Measurements from ENCODE around the gene DAB1.

Gene DAB1

DNA sequence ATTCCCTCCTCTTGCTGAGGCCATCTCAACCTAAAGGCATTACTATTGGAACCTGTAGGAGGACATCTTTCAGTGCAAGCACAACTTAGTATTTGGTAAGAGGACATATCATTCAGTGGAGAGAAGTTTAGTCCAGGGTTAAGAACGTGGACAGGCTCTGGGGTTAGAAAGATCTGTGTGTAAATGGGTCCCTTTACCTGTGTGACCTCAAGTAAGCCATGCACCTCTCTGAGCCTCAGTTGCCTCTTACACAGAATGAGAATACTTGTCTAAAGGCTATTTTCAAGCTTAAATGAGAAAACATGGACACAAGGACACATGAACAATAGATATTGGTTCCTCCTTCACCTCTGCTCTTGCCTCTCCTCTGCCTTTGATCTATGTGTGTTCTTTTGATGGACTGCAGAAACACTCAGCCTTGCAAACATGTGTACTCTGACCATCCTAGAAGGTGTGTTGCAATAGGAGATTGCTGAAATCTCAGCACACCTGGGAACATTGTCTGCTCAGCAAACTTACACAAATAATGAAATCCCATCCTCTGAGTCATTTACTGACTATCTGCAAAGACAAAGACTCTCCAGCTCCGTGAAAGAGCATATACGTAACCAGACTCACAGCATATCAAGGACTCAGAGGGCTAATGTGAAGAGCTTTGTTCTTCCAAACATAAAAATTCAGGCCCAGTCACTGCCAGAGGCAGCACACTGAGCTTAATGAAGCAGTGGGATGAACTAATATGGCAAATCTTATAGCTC lies 143.8 kb downstream of the DAB1 start:
- no peak overlapping the region for H3K27ac ChIP-seq
- TF ChIP-seq, protein P1, sequence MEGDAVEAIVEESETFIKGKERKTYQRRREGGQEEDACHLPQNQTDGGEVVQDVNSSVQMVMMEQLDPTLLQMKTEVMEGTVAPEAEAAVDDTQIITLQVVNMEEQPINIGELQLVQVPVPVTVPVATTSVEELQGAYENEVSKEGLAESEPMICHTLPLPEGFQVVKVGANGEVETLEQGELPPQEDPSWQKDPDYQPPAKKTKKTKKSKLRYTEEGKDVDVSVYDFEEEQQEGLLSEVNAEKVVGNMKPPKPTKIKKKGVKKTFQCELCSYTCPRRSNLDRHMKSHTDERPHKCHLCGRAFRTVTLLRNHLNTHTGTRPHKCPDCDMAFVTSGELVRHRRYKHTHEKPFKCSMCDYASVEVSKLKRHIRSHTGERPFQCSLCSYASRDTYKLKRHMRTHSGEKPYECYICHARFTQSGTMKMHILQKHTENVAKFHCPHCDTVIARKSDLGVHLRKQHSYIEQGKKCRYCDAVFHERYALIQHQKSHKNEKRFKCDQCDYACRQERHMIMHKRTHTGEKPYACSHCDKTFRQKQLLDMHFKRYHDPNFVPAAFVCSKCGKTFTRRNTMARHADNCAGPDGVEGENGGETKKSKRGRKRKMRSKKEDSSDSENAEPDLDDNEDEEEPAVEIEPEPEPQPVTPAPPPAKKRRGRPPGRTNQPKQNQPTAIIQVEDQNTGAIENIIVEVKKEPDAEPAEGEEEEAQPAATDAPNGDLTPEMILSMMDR (conservative IDR thresholded peaks at IDR 0.05): no peak

- TF ChIP-seq, protein P1 (conservative IDR thresholded peaks at IDR 0.05): no peak
- H3K27ac ChIP-seq: no peak overlapping the region
These were observed 145.3 kb downstream of the DAB1 start for GRCh38 chr1:57278558-57278957.

GRCh38 chr1:57277681-57278080 lies 146.2 kb downstream of the DAB1 start:
- H3K27ac ChIP-seq: no peak overlapping the region
- TF ChIP-seq, protein P1 (conservative IDR thresholded peaks at IDR 0.05): no peak

GRCh38 chr1:57276918-57277317 lies 146.9 kb downstream of the DAB1 start:
- TF ChIP-seq, protein P1 (conservative IDR thresholded peaks at IDR 0.05): no peak
- H3K27ac ChIP-seq: no peak overlapping the region

GRCh38 chr1:57272601-57273000 lies 151.3 kb downstream of the DAB1 start:
- H3K27ac ChIP-seq: no peak overlapping the region
- TF ChIP-seq, protein P1 (conservative IDR thresholded peaks at IDR 0.05): no peak

- TF ChIP-seq, protein P1 (conservative IDR thresholded peaks at IDR 0.05): no peak
- H3K27ac ChIP-seq: no peak overlapping the region
These were observed 151.7 kb downstream of the DAB1 start for GRCh38 chr1:57272150-57272549.

DNA sequence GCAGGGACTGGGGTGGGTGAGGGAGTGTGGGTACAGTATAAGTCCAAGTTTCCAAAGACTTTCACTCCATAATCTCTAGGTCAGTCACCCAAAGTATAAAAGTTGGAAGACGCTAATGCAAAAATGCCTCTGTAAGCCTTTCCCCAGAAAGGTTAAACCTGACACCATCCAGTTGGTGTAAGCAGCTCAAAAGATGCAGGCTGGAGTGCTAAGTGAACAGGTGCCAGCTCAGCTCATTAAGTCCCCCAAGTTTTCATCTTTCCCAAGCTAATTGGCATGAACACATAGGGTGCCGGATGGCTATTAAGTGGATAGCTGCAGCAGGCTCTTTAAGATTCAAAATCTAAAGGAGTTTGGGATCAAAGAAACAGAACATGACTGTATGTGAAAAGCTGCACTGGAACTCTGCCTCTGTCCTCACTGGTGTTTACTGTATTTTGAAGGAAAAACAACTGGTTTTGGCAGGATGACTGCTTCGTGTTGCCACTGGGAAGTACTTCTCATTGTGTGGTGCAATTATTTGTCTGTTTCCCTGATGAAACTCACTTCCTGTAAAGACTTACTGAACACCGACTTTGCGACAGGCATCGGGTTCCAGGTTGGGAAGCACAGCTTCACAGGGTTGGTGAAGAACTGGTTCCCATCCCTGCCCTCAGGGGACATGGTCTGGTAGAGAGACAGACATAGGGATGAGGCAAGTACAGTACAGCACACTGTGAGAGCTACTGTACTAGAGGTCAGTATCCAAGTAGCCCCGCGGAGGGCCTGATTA lies 152.7 kb downstream of the DAB1 start:
- TF ChIP-seq, protein P1 (conservative IDR thresholded peaks at IDR 0.05): no peak

More for the DNA sequence above, 152.7 kb downstream of the DAB1 start:
- H3K27ac ChIP-seq: no peak overlapping the region

Data from VCaP (cell line).